ENCODE results near the gene APOBEC3B.

GRCh38 chr22:38957808-38958650, 24.1 kb upstream of the APOBEC3B start:
- TF ChIP-seq CTCF (conservative IDR thresholded peaks at IDR 0.05; ENCODE audit: low read length) (no peak), EZH2phosphoT487 (IDR thresholded peaks at IDR 0.05; ENCODE audit: borderline replicate concordance, low read depth, low read length) (no peak)

Measured in OCI-LY7 (cell line).